ENCODE measurements around the gene SH3PXD2A. TPM values are rescaled to one million over a fixed set of nuclear protein-coding genes. Genes with fewer than 3 reads are reported as not detected.

The SH3PXD2A gene
- total RNA-seq, 1 donor from 2014 or later, result 17.3 TPM

GRCh38 chr10:103692952-103693811 is 162.2 kb downstream of the SH3PXD2A start:
- Mint-ChIP-seq H3K27ac (ENCODE audit: unreplicated experiment) (peak overlapping the region; percentile 34), H3K9me3 (ENCODE audit: unreplicated experiment) (no peaks in the 10 kb centered on the region), H3K27me3 (ENCODE audit: low read depth, unreplicated experiment) (peaks cover 18% of the 10 kb centered on the region), H3K36me3 (ENCODE audit: low read depth, unreplicated experiment) (peaks cover 2% of the 10 kb centered on the region), H3K4me3 (ENCODE audit: unreplicated experiment) (peak overlapping the region; percentile 83), H3K4me1 (ENCODE audit: low read depth, unreplicated experiment) (peaks cover 25% of the 10 kb centered on the region)
- H3K9me3 ChIP-seq (ENCODE audit: insufficient read depth, low read depth, low read length), result no peaks in the 10 kb centered on the region
- peak overlapping the region; percentile 51 for H2AFZ ChIP-seq (ENCODE audit: low read depth, low read length)
- no peak overlapping the region for H3K27ac ChIP-seq (ENCODE audit: low read depth, low read length)
- peak overlapping the region; percentile 56 for H3K4me3 ChIP-seq (ENCODE audit: insufficient read depth, low read depth, low read length)
- H3K4me1 ChIP-seq (ENCODE audit: insufficient read depth, low read length), result peaks cover 35% of the 10 kb centered on the region
- H3K79me2 ChIP-seq (ENCODE audit: insufficient read depth, low read length), result peaks cover 3% of the 10 kb centered on the region
- H3K27me3 ChIP-seq (ENCODE audit: insufficient read depth, low read length), result peaks cover 2% of the 10 kb centered on the region
- H3K9ac ChIP-seq (ENCODE audit: low read length), result peak overlapping the region; percentile 58
- DNase-seq (ENCODE audit: low read depth) (no peak), FAIRE-seq (no peak)
- H4K20me1 ChIP-seq (ENCODE audit: insufficient read depth, low read length), result peaks cover 14% of the 10 kb centered on the region
- no peaks in the 10 kb centered on the region for H3K36me3 ChIP-seq (ENCODE audit: insufficient read depth, low read length)
- peak overlapping the region; percentile 89 for H3K4me2 ChIP-seq (ENCODE audit: low read length)
- no peak for TF ChIP-seq CTCF (IDR thresholded peaks at IDR 0.05; ENCODE audit: insufficient read depth, low read depth, low read length)
- no peak for TF ChIP-seq EZH2 (IDR thresholded peaks at IDR 0.05; ENCODE audit: insufficient read depth, low read length)

GRCh38 chr10:103692436-103692951 is 162.9 kb downstream of the SH3PXD2A start:
- Histone ChIP-seq H2AFZ (ENCODE audit: low read depth, low read length) (peak overlapping the region; percentile 43), H3K4me3 (ENCODE audit: insufficient read depth, low read depth, low read length) (peak overlapping the region; percentile 56), H3K27me3 (ENCODE audit: insufficient read depth, low read length) (peaks cover 2% of the 10 kb centered on the region), H3K4me2 (ENCODE audit: low read length) (peak overlapping the region; percentile 88), H4K20me1 (ENCODE audit: insufficient read depth, low read length) (peaks cover 21% of the 10 kb centered on the region), H3K36me3 (ENCODE audit: insufficient read depth, low read length) (no peaks in the 10 kb centered on the region), H3K4me1 (ENCODE audit: insufficient read depth, low read length) (peaks cover 35% of the 10 kb centered on the region), H3K9me3 (ENCODE audit: insufficient read depth, low read depth, low read length) (no peaks in the 10 kb centered on the region), H3K9ac (ENCODE audit: low read length) (peak overlapping the region; percentile 42), H3K27ac (ENCODE audit: low read depth, low read length) (no peak overlapping the region), H3K79me2 (ENCODE audit: insufficient read depth, low read length) (peaks cover 3% of the 10 kb centered on the region)
- H3K4me1 Mint-ChIP-seq (ENCODE audit: low read depth, unreplicated experiment), result peaks cover 24% of the 10 kb centered on the region
- H3K9me3 Mint-ChIP-seq (ENCODE audit: unreplicated experiment), result no peaks in the 10 kb centered on the region
- DNase-seq (ENCODE audit: low read depth), result no peak
- no peak for FAIRE-seq
- H3K27ac Mint-ChIP-seq (ENCODE audit: unreplicated experiment), result no peak overlapping the region
- H3K36me3 Mint-ChIP-seq (ENCODE audit: low read depth, unreplicated experiment), result peaks cover 4% of the 10 kb centered on the region
- no peak for TF ChIP-seq EZH2 (IDR thresholded peaks at IDR 0.05; ENCODE audit: insufficient read depth, low read length)
- no peak for TF ChIP-seq CTCF (IDR thresholded peaks at IDR 0.05; ENCODE audit: insufficient read depth, low read depth, low read length)
- H3K4me3 Mint-ChIP-seq (ENCODE audit: unreplicated experiment), result peak overlapping the region; percentile 79
- peaks cover 20% of the 10 kb centered on the region for H3K27me3 Mint-ChIP-seq (ENCODE audit: low read depth, unreplicated experiment)
